GM12873 (cell line): ENCODE results near the gene AAR2.

ENCODE experiments used
- TF ChIP-seq, protein P1 (sequence below): IDR thresholded peaks from 2 replicates; pipeline ENCODE4 v1.5.1; 2012; ENCODE audit warnings: low read depth, mild to moderate bottlenecking, moderate library complexity, low read length, control low read depth; ENCODE audit not compliant: insufficient read depth; ENCODE audit errors: missing control alignments

Gene AAR2

GRCh38 chr20:36259177-36260061 is 23.1 kb downstream of the AAR2 start:
- TF ChIP-seq, protein P1, sequence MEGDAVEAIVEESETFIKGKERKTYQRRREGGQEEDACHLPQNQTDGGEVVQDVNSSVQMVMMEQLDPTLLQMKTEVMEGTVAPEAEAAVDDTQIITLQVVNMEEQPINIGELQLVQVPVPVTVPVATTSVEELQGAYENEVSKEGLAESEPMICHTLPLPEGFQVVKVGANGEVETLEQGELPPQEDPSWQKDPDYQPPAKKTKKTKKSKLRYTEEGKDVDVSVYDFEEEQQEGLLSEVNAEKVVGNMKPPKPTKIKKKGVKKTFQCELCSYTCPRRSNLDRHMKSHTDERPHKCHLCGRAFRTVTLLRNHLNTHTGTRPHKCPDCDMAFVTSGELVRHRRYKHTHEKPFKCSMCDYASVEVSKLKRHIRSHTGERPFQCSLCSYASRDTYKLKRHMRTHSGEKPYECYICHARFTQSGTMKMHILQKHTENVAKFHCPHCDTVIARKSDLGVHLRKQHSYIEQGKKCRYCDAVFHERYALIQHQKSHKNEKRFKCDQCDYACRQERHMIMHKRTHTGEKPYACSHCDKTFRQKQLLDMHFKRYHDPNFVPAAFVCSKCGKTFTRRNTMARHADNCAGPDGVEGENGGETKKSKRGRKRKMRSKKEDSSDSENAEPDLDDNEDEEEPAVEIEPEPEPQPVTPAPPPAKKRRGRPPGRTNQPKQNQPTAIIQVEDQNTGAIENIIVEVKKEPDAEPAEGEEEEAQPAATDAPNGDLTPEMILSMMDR = no peak

GRCh38 chr20:36260316-36260715 is 24.0 kb downstream of the AAR2 start:
- TF ChIP-seq, protein P1 = no peak

GRCh38 chr20:36261389-36262105 is 25.3 kb downstream of the AAR2 start:
- TF ChIP-seq, protein P1 = no peak

- TF ChIP-seq, protein P1 = no peak
Observed at GRCh38 chr20:36262440-36262839, 26.2 kb downstream of the AAR2 start.

DNA sequence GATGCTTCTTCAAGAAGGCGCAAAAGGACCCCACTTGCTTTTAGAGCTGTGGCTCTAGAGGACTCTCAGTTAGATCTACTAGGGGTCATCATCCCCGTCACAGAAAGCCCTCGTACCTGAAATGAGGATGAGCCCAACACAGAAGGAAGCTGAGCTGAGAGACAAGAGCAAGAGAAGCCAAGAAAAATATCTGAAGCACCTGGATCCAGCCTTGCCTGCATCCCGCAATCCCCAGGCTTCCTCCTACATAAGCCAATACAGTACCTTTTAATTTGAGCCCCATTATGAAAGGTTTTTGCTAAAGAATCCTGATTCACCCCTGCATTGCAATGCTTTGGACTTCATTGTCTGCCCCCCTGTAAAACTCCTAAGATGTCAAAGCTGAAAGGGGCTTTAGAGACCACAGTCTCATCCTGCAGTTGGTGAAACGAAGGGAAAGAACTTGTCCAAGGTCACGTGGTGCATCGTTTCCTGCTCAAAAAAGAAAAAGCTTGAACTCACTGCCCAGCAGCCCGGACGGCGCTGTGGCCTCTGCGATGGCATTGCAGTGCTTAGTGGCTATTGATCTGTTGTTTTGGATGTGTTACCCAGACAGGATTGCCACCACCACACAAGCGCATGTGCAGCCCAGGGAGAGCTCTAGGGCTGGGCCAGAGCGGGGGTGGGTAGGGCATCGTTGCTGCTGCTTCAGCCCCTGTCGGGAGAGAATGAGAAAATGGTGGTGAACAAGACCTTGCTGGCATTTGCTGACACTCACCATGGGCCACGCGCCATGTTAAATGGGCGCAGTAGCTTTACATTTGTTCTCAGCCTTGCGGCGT is 28.4 kb downstream of the AAR2 start:
- TF ChIP-seq, protein P1 = no peak

- TF ChIP-seq, protein P1 = no peak
Observed at GRCh38 chr20:36266189-36266588, 29.9 kb downstream of the AAR2 start.
